ENCODE results near the gene STARD10.

- TF ChIP-seq CTCF (conservative IDR thresholded peaks at IDR 0.05; ENCODE audit: low read depth in 2 of 2) (no peak), REST (IDR thresholded peaks at IDR 0.05; ENCODE audit: unreplicated experiment) (no peak), POLR2AphosphoS5 (IDR thresholded peaks at IDR 0.05; ENCODE audit: low read depth) (no peak), EZH2 (IDR thresholded peaks at IDR 0.05; ENCODE audit: low read depth, unreplicated experiment) (no peak), EZH2phosphoT487 (IDR thresholded peaks at IDR 0.05; ENCODE audit: unreplicated experiment) (no peak), CREB1 (CRISPR knock-in tag; IDR thresholded peaks at IDR 0.05; ENCODE audit: low read depth) (no peak), ZNF462 (CRISPR knock-in tag; IDR thresholded peaks at IDR 0.05) (no peak), ETS1 (IDR thresholded peaks at IDR 0.05) (no peak), NANOG (IDR thresholded peaks at IDR 0.05; ENCODE audit: borderline replicate concordance) (no peak), STAT1 (IDR thresholded peaks at IDR 0.05; ENCODE audit: unreplicated experiment) (no peak), ZNF331 (CRISPR knock-in tag; IDR thresholded peaks at IDR 0.05; ENCODE audit: low read depth) (no peak)
Measured at GRCh38 chr11:72807792-72808191, 13.9 kb upstream of the STARD10 start.

All from GM23338 (cell line).